A673 (cell line): ENCODE results near the gene ELF1. TPM values are rescaled to one million over a fixed set of nuclear protein-coding genes. Genes with fewer than 3 reads are reported as not detected.

Source experiments
- BruUV-seq: library from RNA; stranded (reverse); fragments of 400-500 nt; replicated peaks from 2 replicates; lab custom pipeline; 2021; lab: Mats Ljungman, UMichigan
- CTCF ChIA-PET: fragments of 300-600 bp; sonication (Branson Sonifier 250); formaldehyde crosslinking; loops from one replicate; lab custom pipeline; 2022; ENCODE audit warnings: antibody characterized with exemption; lab: Charles Lee
- POLR2A ChIA-PET: fragments of 300-600 bp; sonication (Branson Sonifier 250); formaldehyde crosslinking; loops from one replicate; lab custom pipeline; 2022; ENCODE audit warnings: antibody characterized with exemption; ENCODE audit not compliant: low non-redundant PET; lab: Charles Lee
- DNase-seq: peaks from one replicate; pipeline ENCODE4 v3.0.0-alpha.2; 2015; ENCODE audit warnings: low spot score
- H3K27ac ChIP-seq: fragments of 200-600 bp; sonication (generic); 2 replicates; pipeline ENCODE4 v1.5.1; 2016; ENCODE audit warnings: mixed run types, low read depth, mild to moderate bottlenecking, mixed read lengths, antibody characterized with exemption, low read length; ENCODE audit not compliant: poor library complexity, severe bottlenecking
- H3K27me3 ChIP-seq: fragments of 200-600 bp; sonication (generic); replicated peaks from 2 replicates; pipeline ENCODE4 v1.6.1; 2017; ENCODE audit warnings: mixed run types, low read depth, mild to moderate bottlenecking, mixed read lengths, antibody characterized with exemption, low read length; ENCODE audit not compliant: insufficient read depth, poor library complexity
- H3K36me3 ChIP-seq: fragments of 200-600 bp; sonication (generic); 2 replicates; pipeline ENCODE4 v1.6.1; 2016; ENCODE audit warnings: mixed run types, mild to moderate bottlenecking, mixed read lengths, antibody characterized with exemption, low read length; ENCODE audit not compliant: insufficient read depth, poor library complexity, severe bottlenecking
- H3K4me1 ChIP-seq: fragments of 200-600 bp; sonication (generic); 2 replicates; pipeline ENCODE4 v1.6.1; 2017; ENCODE audit warnings: mixed run types, mild to moderate bottlenecking, mixed read lengths, antibody characterized with exemption, low read length; ENCODE audit not compliant: insufficient read depth, poor library complexity, severe bottlenecking
- H3K4me3 ChIP-seq: fragments of 200-600 bp; sonication (generic); 2 replicates; pipeline ENCODE4 v1.5.1; 2016; ENCODE audit warnings: low read depth, mixed run types, mild to moderate bottlenecking, mixed read lengths, low read length; ENCODE audit not compliant: poor library complexity, severe bottlenecking
- H3K9me3 ChIP-seq: fragments of 200-600 bp; sonication (generic); 2 replicates; pipeline ENCODE4 v1.6.1; 2016; ENCODE audit warnings: mixed run types, low read depth, mild to moderate bottlenecking, mixed read lengths, antibody characterized with exemption, low read length; ENCODE audit not compliant: poor library complexity, severe bottlenecking
- EZH2 ChIP-seq: fragments of 200-600 bp; sonication (generic); IDR thresholded peaks from 2 replicates; pipeline ENCODE4 v1.6.1; 2017; ENCODE audit warnings: borderline replicate concordance, low read depth, mild to moderate bottlenecking, mixed read lengths, antibody characterized with exemption, low read length; ENCODE audit not compliant: poor library complexity, severe bottlenecking
- intact Hi-C: fragments of 100-400 bp; cut with micrococcal nuclease; formaldehyde crosslinking; loops from one replicate; pipeline ENCODE4 v1.10.0; 2022; ENCODE audit not compliant: unreplicated experiment
- total RNA-seq: library from RNA; stranded (reverse); gene quantifications from 2 replicates; pipeline ENCODE4 v1.2.3, GENCODE V29; 2021
- TF ChIP-seq, protein P1 (sequence below): fragments of 300-800, 200-600 bp; sonication (generic); conservative IDR thresholded peaks from 2 replicates; pipeline ENCODE4 v1.5.1; 2017; ENCODE audit warnings: low read depth, mild to moderate bottlenecking, antibody characterized with exemption, low read length, moderate library complexity, mixed read lengths

ELF1 gene
- total RNA-seq, 1 experiment from 2014 or later, result 31.5 TPM

DNA sequence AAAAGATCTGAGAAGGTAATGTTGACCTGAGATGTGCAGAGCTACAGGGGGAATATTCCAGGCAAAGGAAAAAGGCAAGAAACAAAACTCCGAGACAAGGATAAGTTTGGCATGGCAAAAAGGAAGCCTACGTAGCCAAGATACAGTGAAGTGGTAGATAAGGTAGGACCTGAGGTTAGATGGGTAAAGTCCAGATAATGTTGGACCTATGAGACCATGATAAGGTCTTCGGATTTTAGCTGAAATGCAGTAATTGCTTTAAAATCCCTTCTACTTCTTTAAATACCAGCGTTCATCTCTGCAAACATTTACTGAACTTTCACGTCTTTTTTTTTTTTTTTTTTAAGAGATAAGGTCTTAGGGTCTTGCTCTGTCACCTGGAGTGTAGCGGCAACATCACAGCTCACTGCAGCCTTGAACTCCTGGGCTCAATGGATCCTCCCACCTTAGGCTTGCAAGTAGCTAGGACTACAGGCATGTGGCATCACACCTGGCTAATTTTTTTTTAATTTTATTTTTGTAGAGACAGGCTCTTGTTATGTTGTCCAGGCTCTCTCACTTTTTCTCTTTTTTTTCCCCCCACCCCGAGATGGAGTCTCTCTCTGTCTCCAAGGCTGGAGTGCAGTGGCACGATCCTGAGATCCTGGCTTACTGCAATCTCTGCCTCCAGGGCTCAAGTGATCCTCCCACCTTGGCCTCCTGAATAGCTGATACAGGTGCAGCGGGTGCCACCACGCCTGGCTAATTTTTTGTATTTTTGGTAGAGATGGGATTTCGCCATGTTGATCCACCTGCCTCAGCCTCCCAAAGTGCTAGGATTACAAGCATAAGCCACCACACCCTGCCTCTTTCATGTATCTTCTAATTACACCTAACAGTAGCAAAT is 38.0 kb upstream of the ELF1 start:
- Histone ChIP-seq H3K27me3 (no peaks in the 10 kb centered on the region), H3K27ac (no peak overlapping the region), H3K4me1 (peaks cover 14% of the 10 kb centered on the region), H3K9me3 (no peaks in the 10 kb centered on the region), H3K36me3 (no peaks in the 10 kb centered on the region), H3K4me3 (no peak overlapping the region)
- no peak for TF ChIP-seq EZH2
- POLR2A ChIA-PET, result interaction anchor here (0.6 kb wide), 1 partner anchor 83 kb away, joined by 4 read pairs; no protein-coding TSS in a partner anchor
- CTCF ChIA-PET, result interaction anchor here (0.7 kb wide), 2 partner anchors 113 to 455 kb away, joined by 3 to 4 read pairs; no protein-coding TSS in a partner anchor
- intact Hi-C loops, result loop anchor here (10.0 kb wide), 1 partner anchor 588 kb away; no protein-coding TSS in a partner anchor
- BruUV-seq, result no TSS peak
- no peak for DNase-seq

DNA sequence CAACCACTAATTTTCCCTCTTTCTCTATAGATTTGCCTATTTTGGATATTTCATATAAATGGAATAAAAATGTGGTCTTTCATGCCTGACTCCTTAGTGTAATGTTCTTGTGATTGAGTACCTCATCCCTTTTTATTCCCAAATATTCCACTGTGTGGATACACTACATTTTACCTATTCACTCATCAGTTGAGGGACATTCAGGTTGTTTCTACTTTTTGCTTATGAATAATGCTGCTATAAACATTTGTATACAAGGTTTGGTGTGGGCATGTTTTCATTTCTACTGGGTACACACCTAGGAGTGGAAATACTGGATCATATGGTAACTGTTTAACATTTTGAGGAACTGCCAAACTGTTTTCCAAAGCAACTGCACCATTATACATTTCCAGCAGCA is 37.1 kb upstream of the ELF1 start:
- TF ChIP-seq, protein P1, sequence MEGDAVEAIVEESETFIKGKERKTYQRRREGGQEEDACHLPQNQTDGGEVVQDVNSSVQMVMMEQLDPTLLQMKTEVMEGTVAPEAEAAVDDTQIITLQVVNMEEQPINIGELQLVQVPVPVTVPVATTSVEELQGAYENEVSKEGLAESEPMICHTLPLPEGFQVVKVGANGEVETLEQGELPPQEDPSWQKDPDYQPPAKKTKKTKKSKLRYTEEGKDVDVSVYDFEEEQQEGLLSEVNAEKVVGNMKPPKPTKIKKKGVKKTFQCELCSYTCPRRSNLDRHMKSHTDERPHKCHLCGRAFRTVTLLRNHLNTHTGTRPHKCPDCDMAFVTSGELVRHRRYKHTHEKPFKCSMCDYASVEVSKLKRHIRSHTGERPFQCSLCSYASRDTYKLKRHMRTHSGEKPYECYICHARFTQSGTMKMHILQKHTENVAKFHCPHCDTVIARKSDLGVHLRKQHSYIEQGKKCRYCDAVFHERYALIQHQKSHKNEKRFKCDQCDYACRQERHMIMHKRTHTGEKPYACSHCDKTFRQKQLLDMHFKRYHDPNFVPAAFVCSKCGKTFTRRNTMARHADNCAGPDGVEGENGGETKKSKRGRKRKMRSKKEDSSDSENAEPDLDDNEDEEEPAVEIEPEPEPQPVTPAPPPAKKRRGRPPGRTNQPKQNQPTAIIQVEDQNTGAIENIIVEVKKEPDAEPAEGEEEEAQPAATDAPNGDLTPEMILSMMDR, result no peak
- Histone ChIP-seq H3K27ac (no peak overlapping the region), H3K27me3 (no peaks in the 10 kb centered on the region), H3K4me3 (no peak overlapping the region), H3K9me3 (no peaks in the 10 kb centered on the region), H3K36me3 (no peaks in the 10 kb centered on the region), H3K4me1 (peaks cover 14% of the 10 kb centered on the region)
- POLR2A ChIA-PET, result interaction anchor here (0.6 kb wide), 1 partner anchor 82 kb away, joined by 4 read pairs; no protein-coding TSS in a partner anchor
- no peak for DNase-seq
- CTCF ChIA-PET, result interaction anchor here (0.7 kb wide), 2 partner anchors 112 to 456 kb away, joined by 3 to 4 read pairs; no protein-coding TSS in a partner anchor
- intact Hi-C loops, result loop anchor here (10.0 kb wide), 1 partner anchor 589 kb away; no protein-coding TSS in a partner anchor
- BruUV-seq, result no TSS peak

DNA sequence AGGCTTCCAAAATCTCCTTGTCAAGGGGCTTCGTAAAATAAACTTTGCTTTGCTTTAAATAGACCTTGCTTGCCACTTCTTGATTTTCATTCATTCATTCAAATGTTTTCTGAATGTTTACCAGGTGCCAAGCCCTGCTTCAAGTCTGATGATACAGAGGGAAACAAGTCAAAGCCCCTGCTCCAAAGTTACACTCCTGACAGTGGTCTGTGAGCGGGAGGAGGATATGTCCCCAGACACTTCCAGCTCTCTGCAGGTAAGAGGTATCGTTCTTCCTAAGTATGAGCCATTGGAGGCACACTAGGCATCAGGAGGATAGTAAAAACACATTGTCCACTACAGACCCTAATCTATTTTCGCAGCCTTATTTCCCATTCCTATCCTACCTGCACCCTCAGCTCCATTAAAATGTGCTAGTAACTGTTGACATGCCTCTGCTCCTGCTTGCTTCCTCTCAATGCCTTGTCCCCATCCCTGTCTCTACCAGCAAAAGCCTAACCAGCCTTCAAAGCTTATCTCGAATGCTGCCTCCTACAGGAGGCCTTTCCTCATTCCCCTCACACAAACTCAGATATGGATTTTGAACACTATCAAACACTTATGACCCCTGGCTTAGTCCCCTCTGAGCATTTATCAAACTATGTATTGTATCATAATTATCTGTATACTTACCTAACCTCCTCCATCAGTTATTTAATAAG is 36.0 kb upstream of the ELF1 start:
- Histone ChIP-seq H3K9me3 (no peaks in the 10 kb centered on the region), H3K4me3 (no peak overlapping the region), H3K4me1 (peaks cover 14% of the 10 kb centered on the region), H3K27me3 (no peaks in the 10 kb centered on the region), H3K27ac (no peak overlapping the region), H3K36me3 (no peaks in the 10 kb centered on the region)
- no TSS peak for BruUV-seq
- intact Hi-C loops, result loop anchor here (10.0 kb wide), 1 partner anchor 590 kb away; no protein-coding TSS in a partner anchor
- peak; percentile 49 for DNase-seq
- TF ChIP-seq, protein P1, result peak; percentile 61
- TF ChIP-seq EZH2, result no peak
- CTCF ChIA-PET, result interaction anchor here (0.6 to 1.0 kb wide), 2 partner anchors 81 to 164 kb away, joined by 3 to 11 read pairs; no protein-coding TSS in a partner anchor
- POLR2A ChIA-PET, result no interaction called here
